SK-N-SH treated with all-trans-retinoic acid at 6 μM for 48 hours (cell line): ENCODE measurements around the gene SLC35B2.

Source experiments
- ARNTL ChIP-seq: fragments of 450-650 bp; formaldehyde crosslinking; IDR thresholded peaks from 2 replicates; pipeline ENCODE4 v1.5.0; 2020; ENCODE audit warnings: low read depth, mild to moderate bottlenecking, moderate library complexity, borderline replicate concordance
- CSDC2 ChIP-seq: fragments of 250-450 bp; sonication (Bioruptor Pico); IDR thresholded peaks from 2 replicates; pipeline ENCODE4 v1.5.0; 2020; ENCODE audit warnings: mild to moderate bottlenecking, moderate library complexity
- CSRNP3 ChIP-seq: fragments of 250-450 bp; sonication (Bioruptor Pico); IDR thresholded peaks from 2 replicates; pipeline ENCODE4 v1.5.1; 2021; ENCODE audit warnings: mild to moderate bottlenecking, moderate library complexity
- ISL1 ChIP-seq: fragments of 250-450 bp; sonication (Bioruptor Pico); IDR thresholded peaks from 2 replicates; pipeline ENCODE4 v2.1.2; 2022; ENCODE audit warnings: mild to moderate bottlenecking, moderate library complexity
- OSR1 ChIP-seq: fragments of 250-450 bp; sonication (Bioruptor Pico); IDR thresholded peaks from 2 replicates; pipeline ENCODE4 v1.8.0; 2022; ENCODE audit warnings: moderate library complexity, mild to moderate bottlenecking, inconsistent platforms
- PATZ1 ChIP-seq: fragments of 250-450 bp; sonication (Bioruptor Pico); IDR thresholded peaks from 2 replicates; pipeline ENCODE4 v1.8.0; 2020; ENCODE audit warnings: mild to moderate bottlenecking, moderate library complexity, borderline replicate concordance
- POU6F1 ChIP-seq: fragments of 250-450 bp; sonication (Bioruptor Pico); IDR thresholded peaks from 2 replicates; pipeline ENCODE4 v1.8.0; 2021; ENCODE audit warnings: low read depth, mild to moderate bottlenecking, moderate library complexity, borderline replicate concordance
- PPARA ChIP-seq: fragments of 250-450 bp; sonication (Bioruptor Pico); IDR thresholded peaks from 2 replicates; pipeline ENCODE4 v1.5.0; 2020; ENCODE audit warnings: mild to moderate bottlenecking, borderline replicate concordance
- SNAI2 ChIP-seq: fragments of 250-450 bp; sonication (Bioruptor Pico); IDR thresholded peaks from 2 replicates; pipeline ENCODE4 v1.5.0; 2020; ENCODE audit warnings: mild to moderate bottlenecking, moderate library complexity
- TOX ChIP-seq: fragments of 250-450 bp; sonication (Bioruptor Pico); IDR thresholded peaks from 2 replicates; pipeline ENCODE4 v1.8.0; 2021; ENCODE audit warnings: mild to moderate bottlenecking, moderate library complexity, borderline replicate concordance
- ZC3H10 ChIP-seq: fragments of 250-450 bp; sonication (Bioruptor Pico); IDR thresholded peaks from 2 replicates; pipeline ENCODE4 v1.5.1; 2021; ENCODE audit warnings: mild to moderate bottlenecking, moderate library complexity
- ZFP3 ChIP-seq: fragments of 250-450 bp; sonication (Bioruptor Pico); IDR thresholded peaks from 2 replicates; pipeline ENCODE4 v1.5.0; 2020; ENCODE audit warnings: mild to moderate bottlenecking, moderate library complexity
- ZFP30 ChIP-seq: fragments of 450-650 bp; formaldehyde crosslinking; IDR thresholded peaks from 2 replicates; pipeline ENCODE4 v1.5.0; 2022; ENCODE audit warnings: mild to moderate bottlenecking, moderate library complexity
- ZNF565 ChIP-seq: fragments of 450-650 bp; formaldehyde crosslinking; conservative IDR thresholded peaks from 2 replicates; pipeline ENCODE4 v1.5.0; 2020; ENCODE audit warnings: low read depth, mild to moderate bottlenecking, moderate library complexity

GRCh38 chr6:44269921-44270525 lies 12.7 kb upstream of the SLC35B2 start, which contains the start of gene TMEM151B:
- TF ChIP-seq ISL1 (CRISPR knock-in tag) (no peak), ZC3H10 (CRISPR knock-in tag) (no peak), ARNTL (CRISPR knock-in tag) (no peak), POU6F1 (CRISPR knock-in tag) (no peak), ZNF565 (CRISPR knock-in tag) (no peak), OSR1 (no peak), PATZ1 (no peak), CSRNP3 (CRISPR knock-in tag) (no peak), TOX (CRISPR knock-in tag) (no peak), SNAI2 (CRISPR knock-in tag) (no peak), ZFP30 (CRISPR knock-in tag) (no peak), CSDC2 (no peak), PPARA (CRISPR knock-in tag) (no peak), ZFP3 (CRISPR knock-in tag) (no peak)
